GM18505 (cell line): ENCODE results near the gene IL1RN.

Experiments used
- ATAC-seq: cut with Tn5 transposase; IDR thresholded peaks from one replicate; pipeline ENCODE4 v1.9.1; 2021; ENCODE audit not compliant: unreplicated experiment
- POLR2A ChIP-seq: IDR thresholded peaks from 4 replicates; pipeline ENCODE4 v1.6.1; 2011; ENCODE audit warnings: borderline replicate concordance; ENCODE audit not compliant: insufficient read depth, insufficient read length; ENCODE audit errors: extremely low read depth

Gene IL1RN, protein sequence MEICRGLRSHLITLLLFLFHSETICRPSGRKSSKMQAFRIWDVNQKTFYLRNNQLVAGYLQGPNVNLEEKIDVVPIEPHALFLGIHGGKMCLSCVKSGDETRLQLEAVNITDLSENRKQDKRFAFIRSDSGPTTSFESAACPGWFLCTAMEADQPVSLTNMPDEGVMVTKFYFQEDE

DNA sequence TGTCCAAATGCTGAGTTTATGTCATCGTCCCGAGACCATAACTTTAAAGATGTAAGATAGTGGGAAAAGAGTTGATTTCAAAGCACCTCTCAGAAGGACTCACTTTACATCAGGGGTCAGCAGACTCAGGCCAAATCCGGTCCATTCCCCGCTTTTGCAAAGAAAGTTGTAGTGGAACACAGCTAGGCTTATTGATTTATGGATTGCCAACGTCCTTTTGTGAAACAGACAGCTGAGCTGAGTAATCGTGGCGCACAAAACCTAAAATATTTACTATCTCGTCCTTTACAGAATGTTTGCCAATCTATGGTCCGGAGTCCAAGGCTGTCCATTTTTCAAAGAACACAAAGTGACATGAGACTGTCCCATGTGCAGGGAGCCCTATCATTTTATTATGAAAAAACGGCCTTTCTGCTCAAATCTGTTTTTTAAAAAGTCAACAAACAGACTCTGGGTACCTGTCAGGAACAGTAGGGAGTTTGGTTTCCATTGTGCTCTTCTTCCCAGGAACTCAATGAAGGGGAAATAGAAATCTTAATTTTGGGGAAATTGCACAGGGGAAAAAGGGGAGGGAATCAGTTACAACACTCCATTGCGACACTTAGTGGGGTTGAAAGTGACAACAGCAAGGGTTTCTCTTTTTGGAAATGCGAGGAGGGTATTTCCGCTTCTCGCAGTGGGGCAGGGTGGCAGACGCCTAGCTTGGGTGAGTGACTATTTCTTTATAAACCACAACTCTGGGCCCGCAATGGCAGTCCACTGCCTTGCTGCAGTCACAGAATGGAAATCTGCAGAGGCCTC, at the start of gene IL1RN:
Gene IL1RN (plus strand): TSS at position 754 of the 801 bp plus-strand sequence. CDS start 27 bp downstream, at position 781.
- no peak for ATAC-seq
- no peak for TF ChIP-seq POLR2A

DNA sequence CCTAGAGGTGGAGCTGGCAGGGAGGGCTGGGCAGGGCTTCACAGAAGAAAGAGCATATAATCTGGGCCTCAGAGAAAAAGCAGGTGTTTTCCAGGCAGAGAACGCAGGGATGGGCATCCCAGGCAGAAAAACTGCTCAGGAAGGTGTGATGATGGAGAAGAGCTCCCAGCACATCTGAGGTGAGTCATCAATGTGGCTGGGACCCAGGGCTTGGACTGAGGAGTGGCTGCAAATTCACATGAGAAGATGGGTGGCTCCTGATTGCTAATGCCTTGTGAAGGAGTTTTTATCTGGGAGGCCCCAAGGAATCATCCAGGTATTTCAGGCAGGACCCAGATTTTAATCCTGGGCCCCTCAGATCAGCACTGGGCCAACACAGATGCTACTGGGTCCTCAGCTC, 49.5 kb upstream of the IL1RN start:
- no peak for ATAC-seq
- TF ChIP-seq POLR2A = no peak

DNA sequence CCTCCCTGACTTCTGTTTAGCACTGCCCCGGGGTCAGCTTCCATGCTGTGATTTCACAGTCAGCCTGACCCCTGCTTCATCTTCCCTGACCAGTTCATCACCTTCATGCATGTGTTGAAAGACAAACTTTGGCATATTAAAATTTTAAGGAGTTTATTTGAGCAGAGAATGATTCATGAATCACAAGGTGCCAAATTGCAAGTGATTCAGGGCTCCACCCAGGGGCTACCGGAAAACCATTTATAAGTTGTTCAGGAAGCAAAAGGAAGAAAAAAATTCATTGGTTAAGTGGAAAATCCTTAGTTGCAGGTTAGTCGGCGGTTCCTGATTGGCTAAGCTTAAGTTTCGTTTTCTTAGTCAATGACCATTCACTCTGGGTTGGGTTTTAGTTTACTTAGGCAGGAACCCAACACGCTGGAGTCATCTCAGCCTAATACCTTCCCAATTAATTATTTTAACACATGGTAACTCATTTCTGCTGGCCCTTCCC, 49.0 kb upstream of the IL1RN start:
- ATAC-seq = no peak

DNA sequence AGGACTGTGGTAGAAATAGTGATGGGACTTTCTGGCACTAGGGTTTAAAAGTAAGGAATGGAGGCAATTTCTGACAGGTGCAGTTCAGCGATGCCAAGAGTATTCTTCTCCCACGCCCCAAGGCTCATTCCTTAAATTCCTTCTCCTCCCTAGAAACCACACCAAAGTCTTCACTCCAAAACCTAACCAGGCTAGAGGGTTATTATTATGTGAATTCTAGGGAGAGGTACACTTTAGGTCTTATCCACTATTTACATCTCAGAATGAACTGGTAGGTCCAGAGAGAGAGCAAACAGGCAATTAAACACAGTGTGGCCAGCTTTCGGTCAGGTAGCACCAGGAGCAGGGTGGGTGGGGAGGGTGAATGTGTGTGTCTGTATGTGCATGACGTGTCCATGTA, 48.3 kb upstream of the IL1RN start:
- no peak for TF ChIP-seq POLR2A
- ATAC-seq = no peak

More for the DNA sequence above, 49.0 kb upstream of the IL1RN start:
- no peak for TF ChIP-seq POLR2A

DNA sequence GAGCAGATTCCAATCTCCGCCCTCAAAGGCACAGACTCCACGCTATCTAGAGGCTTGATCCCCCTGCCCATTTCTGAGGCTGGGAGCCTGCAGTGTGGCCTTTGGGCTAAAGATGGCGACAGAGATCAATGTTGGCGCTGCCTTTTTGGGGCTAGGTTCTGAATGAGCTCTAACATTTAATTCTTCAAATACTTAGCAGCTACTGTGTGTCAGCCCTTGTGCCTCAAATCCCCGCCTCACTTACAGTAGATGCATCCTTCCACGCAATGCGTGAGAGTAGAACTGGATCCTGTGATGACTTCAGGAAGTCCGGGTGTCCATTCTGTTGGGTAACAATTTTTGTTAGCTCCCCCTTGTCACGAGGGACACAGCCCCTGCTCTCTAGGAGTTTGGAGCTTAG, 47.3 kb upstream of the IL1RN start:
- ATAC-seq = no peak
- TF ChIP-seq POLR2A = no peak

DNA sequence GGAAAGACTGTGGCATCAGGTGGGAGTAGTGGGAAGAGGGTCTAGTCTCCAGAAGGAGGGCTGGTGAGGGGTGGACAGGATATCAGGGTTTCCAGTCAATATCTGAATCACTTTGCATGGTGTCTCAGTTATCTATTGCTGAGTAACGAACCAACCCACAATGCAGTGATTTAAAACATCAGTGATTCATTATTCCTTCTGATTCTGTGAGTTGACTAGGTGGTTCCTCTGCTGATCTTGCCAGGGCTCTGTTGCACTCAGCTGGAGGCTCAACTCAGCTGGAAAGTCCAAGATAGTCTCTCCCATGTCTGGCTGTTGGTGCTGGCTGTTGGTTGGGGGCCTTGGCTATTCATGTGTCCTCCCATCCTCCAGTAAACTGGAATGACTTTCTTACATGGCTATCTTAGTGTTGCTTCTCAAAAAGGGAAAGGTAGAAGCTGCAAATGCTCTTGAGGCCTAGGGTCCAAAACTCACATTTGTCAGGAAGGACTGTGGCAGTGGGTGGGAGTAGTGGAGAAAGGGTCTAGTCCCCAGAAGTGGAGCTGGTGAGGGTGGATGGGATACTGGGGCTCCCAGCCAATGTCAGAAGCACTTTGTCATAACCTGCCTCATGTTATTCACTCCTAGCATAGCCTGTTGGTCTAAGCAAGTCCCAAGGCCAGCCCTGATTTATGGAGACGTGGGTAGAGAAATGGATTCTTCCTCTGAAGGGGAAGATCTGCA, 45.7 kb upstream of the IL1RN start:
- ATAC-seq = no peak
- no peak for TF ChIP-seq POLR2A

DNA sequence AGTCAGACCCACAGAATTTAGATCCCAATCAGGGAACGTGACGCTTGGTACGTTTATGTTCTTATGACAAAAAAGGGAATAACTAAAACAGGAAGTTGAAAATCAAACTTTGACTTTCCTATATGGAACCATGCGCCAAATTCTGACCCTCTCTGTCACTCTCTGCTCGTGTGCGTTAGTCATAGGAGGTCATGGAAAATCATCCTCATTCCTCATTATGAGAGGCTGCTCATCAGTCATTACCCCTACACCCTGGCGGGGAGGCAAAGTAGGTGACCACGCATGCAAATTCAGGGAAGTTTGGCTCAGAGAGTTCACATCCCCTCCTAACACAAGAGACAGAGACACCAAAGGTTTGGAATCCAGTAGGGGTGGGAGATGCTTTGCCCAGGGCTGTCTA, 44.1 kb upstream of the IL1RN start:
- no peak for ATAC-seq
- no peak for TF ChIP-seq POLR2A

DNA sequence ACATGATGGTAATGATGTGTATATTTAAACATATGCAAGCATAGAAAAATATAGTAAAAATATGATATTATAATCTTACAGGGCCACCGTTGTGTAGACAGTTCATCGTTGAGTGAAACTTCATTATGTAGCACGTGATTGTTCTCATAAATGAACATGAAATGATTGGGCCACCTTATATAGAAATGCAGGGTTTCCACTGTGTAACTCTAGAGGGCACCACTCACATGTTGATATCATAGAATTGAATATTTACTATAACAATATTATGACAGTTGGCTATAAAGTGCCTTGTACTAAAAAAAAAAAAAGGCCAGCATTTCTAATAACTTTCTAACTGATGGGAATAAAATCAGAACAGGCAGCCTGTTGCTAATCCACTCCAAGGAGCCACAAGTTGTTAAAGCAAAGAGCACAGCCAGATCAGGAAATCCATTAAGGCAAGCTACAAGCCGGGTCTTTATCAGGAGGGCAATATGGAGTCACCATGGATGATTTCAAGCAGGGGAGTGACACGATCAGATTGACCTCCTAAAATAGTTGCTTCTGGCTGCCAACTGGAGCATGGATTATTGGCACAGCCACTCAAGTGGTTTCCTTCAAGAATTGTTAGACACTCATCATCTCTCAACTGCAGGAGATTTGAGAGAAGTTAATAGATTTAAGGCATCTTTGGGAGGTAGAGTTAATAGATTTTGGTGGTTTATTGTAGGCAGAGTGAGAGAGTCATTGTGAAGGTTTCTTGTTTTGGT, 43.0 kb upstream of the IL1RN start:
- no peak for TF ChIP-seq POLR2A
- no peak for ATAC-seq

DNA sequence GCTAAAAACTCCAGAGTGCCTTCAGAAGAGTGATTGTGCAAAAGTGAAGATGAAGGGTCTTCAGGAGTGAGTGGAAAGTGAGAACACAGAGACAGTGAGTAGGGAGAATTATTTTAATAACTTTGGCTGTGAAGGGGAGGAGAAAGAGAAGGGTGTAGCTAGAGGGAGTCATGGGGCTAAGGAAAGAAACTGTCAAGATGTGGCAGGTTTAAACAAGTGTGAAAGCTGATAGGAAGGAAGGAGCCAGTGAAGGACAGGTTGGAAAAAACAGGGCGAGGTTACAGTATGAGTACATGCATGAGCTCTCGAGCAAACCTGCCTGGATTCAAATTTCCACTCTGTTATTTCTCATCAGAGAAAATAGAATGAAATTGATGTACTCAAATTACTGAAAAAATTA, 41.9 kb upstream of the IL1RN start:
- ATAC-seq = no peak
- no peak for TF ChIP-seq POLR2A

DNA sequence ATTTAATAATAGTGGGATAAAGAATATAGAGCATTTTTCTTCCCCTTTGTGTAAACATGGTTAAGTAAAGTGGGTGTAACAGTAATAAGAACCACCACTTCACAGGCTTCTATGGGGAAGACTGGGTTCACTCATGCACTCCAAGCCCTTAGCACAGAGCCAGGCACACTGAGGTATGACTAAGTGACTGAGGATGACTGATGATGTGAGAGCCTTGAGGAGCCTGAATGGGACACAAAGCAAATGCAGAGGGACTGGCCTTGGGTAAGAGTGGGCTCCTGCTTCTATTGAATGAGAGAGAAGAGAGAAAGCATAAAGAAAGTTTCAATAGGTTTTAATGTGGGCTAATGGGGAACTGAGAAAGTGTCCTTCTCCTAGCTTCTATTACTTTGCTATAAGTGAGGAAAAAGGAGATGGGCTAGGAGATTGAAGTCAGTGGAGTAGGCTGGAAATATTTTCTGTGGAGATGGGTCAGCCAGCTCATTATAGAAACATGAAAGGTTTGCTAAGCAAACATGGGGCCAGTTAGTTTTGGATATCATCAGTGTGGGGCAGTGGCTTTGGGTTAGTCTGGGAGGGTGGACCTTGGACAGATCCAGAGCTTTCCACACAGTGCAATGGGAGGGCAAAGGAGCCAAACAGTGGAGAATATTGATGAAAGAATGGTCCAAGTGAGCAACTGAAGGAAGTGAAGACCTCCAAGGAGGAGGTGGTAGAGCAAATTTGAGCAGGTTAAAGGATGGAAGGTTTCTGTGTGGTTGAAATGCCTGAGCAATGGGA, 39.0 kb upstream of the IL1RN start:
- ATAC-seq = no peak
- TF ChIP-seq POLR2A = no peak

DNA sequence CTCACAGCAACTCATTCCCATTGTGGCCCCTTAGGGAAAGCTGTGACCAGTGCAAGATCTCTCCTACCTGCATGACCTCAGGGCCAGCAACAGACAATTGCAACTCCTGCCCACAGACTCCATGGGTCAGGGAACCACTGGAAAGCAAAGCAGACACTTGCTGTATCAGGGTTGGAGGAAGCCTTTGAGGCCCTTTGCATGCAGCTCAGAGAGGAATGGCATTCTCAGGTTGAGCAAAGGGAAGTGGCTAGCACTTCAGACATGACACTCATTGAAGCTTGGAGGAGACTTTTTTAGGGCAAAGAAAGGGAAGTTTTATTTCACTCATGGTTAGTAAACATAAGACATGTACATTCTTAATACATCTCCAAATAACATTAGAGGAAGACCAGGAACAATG, 37.5 kb upstream of the IL1RN start:
- no peak for ATAC-seq
- no peak for TF ChIP-seq POLR2A

DNA sequence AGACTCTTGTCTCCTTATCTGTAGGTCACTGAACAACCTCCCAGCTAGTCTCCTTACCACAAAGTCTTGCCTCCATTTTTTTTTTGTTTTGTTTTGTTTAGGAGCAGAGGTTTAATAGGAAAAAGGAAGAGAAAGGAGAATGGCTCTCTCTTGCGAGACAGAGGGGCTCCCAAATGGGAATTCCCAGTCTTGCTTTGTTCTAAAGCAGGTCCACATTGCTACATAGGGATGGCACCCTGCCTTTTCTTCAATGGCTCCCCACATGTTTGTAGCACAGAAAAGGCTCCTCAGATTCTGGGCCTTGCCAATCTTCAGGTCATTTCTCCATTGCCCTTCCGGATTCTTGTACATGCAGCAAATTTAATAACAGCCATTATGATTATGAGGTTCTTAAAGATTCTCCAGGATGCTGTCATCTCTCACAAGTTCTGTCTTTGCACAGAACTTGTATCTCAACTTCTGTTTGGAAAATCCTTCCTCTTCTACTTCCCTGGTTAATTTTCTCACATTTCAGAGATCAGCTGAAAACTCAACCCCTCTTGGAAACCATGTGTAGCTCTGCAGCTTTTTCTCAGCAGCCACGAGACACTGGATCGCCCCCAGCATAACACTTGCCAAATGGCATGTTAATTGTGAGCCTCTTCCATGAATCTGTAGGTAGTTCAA, 36.0 kb upstream of the IL1RN start:
- ATAC-seq = no peak
- no peak for TF ChIP-seq POLR2A
